DMS 273 (cell line): ENCODE results near the gene KCNJ16.
A peak's percentile ranks its signal among the peaks of the same experiment; 100 is the strongest.

Experiments used
- DNase-seq: peaks from one replicate; lab custom pipeline; 2025; ENCODE audit not compliant: unreplicated experiment; lab: John Stamatoyannopoulos, UW

The KCNJ16 gene

GRCh38 chr17:70095455-70095854, 20.4 kb downstream of the KCNJ16 start:
- no peak for DNase-seq

- DNase-seq, result no peak
These were observed 21.8 kb downstream of the KCNJ16 start for GRCh38 chr17:70096861-70097260.

DNA sequence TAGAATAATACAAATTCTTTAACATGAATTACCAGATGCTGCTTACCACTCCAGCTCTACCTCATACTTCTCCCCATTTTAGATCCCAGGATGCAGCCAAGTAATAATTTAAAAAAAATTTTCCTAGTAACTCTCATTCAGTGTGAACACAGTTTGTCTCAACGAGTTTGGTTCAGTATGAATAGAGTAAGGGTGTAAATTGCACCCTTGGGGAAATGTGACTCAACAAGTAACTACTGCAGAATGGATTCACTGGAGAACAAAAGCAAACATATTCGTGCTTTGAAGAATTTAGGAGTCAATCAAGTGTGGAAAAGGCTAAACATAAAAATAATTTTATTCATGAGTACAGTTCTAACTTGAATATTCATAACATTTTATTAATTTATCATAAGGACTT, 23.0 kb downstream of the KCNJ16 start:
- no peak for DNase-seq

DNA sequence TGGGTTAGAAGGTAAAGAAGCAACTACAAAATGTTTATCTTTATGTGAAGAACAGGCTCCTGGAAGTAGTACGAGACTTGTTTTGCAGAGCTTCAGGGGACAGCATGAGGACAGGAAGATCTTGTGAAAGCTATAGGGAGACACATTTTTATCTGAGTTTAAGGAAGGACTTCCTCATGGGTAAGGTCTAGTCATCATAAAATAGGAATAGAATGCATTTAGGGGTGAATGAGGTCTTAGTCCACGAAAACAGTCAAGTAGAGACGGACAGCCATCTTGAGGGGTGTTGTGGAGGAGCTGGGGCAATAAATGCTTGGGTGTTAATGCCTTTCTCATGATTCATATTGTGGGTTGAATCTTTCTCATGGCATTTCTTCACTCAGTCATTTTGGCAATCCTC, 24.3 kb downstream of the KCNJ16 start:
- no peak for DNase-seq

DNA sequence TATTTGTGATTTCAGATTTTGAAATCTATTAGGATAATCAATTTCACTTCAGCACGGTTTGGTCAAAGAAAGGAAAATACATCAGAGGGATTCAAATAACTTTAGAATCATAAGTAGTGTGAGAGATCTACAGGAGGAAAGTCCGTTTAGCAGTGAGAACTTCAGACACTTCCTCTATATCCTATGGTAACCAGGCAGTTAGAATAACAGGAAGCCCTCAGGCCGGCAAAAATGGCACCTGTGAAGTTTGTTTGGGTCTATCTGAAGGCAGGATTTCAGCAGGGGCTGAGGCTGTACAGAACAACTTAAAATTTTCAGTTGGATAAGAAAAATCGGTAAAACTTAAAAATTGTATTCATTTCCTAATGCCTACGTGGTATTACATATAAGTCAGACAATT, 24.9 kb downstream of the KCNJ16 start:
- DNase-seq, result no peak

DNA sequence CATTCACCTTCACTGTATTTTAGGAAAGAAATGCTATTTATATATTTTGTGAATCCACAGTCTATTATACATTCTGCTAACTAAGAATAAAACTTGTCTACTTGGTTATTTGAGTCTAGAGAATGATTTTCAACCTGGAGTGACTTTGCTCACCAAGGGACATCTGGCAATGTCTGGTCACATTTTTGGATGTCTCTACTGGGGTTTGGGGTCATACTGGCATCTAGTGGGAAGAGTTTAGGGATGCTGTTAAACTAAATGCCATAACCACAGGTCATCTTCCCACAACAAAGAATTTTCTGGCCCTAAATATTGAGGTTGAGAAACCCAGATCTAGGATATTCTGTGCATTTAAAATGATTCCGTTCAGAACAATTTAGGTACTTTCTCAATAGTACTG, 26.0 kb downstream of the KCNJ16 start:
- DNase-seq, result peak; percentile 56

GRCh38 chr17:70102531-70102930, 27.5 kb downstream of the KCNJ16 start:
- no peak for DNase-seq

- DNase-seq, result no peak
These were observed 29.9 kb downstream of the KCNJ16 start for GRCh38 chr17:70104791-70105523.

DNA sequence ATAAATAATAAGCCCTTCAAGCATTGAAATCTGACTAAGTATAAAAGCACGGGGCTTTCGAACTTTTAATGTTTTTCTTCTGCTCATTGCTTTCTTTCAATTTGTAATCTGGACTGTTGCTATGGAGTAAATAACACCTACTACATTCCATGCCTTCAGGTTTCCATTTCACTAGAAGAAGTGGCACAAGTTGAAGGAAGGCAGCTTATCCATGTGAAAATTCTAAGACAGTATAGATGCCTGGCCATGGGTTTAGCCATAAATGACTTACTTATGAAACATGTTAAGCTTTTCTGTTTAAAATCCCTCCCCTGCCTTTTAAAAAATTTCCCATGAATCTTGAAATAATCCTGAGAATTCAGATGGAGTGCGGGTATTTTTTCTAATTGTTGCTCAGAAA, 30.6 kb downstream of the KCNJ16 start:
- DNase-seq, result no peak

GRCh38 chr17:70106551-70106950, 31.5 kb downstream of the KCNJ16 start:
- DNase-seq, result no peak

DNA sequence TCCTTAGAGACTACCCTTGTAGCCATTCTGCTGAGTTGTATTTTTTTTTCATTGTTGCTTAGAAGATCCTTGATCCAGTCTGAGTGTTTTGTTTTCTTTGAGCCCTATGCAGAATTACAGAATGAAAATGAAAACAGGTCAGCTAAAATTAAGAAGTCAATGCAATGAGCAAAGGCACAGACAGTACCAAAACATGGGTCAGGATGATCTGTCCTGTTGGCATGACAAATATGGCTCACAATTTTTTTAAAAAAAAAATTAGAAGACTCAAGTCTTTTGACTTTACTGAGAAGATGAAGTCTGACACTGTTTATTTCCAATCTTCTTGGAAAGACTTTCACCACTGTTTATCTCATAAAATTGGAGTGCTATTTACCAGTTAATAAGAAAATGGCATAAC, 32.4 kb downstream of the KCNJ16 start:
- no peak for DNase-seq

GRCh38 chr17:70107904-70108565, 33.0 kb downstream of the KCNJ16 start:
- DNase-seq, result no peak

- no peak for DNase-seq
These were observed 34.5 kb downstream of the KCNJ16 start for GRCh38 chr17:70109497-70109896.

- no peak for DNase-seq
These were observed 35.4 kb downstream of the KCNJ16 start for GRCh38 chr17:70110443-70110880.

DNA sequence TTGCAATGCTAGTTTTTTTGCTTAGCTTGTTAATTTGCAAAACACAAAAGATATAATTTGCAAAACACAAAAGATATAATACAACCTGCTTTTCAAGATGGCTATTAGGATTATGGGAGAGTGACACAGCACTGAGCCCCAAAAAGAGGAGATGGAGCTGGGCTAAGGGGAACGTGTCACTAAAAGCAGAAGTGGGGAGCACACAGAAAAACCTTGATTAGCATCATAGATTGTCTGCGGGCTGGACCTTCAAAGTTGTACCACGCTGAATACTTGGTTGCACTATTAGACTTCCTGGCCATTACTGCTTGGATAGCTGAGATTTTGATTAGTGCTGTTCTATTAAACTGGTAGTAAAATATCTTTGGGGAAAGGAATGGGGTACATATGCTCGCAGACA, 36.2 kb downstream of the KCNJ16 start:
- no peak for DNase-seq

DNA sequence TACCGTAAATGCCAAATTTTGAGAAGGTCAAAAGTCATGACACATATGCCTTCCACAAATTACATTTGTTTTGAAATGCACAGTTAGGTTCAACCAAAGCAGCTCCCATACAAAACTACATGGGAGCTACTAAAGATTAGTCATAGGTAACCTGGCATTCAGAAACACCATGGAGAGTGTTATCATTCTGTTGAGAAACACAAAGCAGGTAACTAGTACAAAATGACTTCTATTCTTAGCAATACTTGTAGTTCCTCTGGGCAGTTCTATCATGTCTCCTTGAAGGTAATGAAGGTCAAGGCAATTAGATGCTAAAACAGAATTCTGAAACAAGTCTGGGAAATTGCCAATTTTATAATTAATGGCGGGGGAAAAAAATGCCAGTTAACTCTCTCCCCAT, 39.4 kb downstream of the KCNJ16 start:
- DNase-seq, result no peak

DNA sequence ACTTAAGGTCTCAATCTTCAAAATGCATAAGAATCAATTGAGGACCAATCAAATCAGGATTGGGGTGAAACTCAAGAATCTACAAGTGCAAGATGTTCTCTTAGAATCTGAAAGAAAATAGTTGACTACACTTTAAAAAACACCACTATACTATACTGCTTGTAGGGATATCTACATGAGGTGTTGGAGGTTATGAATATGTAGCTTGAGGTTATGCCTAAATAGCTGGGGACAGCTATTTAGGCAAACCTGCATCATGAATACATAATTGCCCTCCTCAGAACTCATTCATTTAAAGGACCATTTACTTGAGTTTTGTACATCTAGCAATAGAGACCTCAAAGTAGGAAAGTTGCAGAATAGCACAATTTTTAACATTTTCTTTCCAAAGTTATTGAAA, 40.1 kb downstream of the KCNJ16 start:
- no peak for DNase-seq

- DNase-seq, result no peak
These were observed 41.9 kb downstream of the KCNJ16 start for GRCh38 chr17:70116919-70117318.

DNA sequence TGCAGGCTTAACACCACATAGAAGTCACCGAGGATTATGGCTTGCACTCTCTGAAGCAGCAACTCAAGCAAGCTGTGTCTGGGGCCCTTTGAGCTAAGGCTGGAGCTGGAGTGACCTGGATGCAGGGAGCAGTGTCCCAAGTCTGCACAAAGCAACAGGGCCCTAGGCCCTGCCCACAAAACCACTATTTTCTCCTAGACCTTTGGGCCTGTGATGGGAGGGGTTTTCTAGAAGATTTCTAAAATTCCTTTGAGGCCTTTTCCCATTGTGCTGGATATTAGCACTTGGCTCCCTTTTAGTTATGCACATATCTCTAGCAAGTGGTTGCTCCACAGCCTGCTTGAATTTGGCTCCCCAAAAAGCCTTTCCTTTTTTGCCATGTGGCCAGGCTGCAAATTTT, 44.5 kb downstream of the KCNJ16 start:
- DNase-seq, result no peak

DNA sequence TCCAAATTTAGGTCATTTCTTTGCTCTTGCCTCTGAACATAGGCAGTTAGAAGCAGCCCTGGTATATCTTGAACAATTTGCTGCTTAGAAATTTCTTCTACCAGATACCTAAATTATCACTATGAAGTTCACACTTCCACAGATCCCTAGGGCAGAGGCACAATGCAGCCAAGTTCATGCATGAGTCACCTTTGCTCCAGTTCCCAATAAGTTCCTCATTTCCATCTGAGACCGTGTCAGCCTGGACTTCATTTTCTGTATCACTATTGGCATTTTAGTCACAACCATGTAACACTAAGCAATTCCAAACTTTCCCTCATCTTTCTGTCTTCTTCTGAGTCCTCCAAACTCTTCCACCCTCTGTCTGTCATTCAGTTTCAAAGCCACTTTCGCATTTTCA, 45.0 kb downstream of the KCNJ16 start:
- DNase-seq, result no peak

DNA sequence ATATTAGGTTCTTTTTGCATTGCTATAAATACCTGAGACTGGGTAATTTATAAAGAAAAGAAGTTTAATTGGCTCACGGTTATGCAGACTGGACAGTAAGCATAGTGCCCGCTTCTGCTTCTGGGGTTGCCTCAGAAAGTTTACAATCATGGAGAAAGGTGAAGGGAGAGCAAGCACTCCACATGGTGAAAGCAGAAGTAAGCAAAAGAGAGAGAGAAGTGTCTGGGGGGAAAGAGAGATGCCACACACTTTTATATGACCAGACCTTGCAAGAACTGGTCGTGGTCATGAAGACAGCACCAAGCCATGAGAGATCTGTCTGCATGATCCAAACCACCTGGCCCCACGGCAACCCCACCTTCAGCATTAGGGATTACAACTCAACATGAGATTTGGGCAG, 45.4 kb downstream of the KCNJ16 start:
- DNase-seq, result no peak

DNA sequence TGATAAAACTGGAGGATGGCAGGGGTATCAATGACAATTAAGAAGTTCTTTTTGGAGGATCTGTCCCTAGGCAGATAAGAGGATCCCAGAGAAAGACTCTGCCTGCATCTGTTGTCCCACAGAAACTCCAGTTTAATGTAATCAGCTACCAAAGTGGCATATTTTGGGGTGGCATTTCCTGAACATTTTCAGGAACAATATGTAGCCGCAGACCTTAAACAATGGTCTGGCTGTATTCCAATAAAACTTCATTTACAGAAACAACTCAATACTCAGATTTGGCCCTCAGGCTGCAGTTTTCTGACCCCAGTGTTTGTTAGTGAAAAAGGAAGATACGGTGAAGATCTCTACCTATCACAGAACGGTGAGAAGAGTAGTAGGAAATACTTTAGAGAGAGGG, 46.1 kb downstream of the KCNJ16 start:
- no peak for DNase-seq

DNA sequence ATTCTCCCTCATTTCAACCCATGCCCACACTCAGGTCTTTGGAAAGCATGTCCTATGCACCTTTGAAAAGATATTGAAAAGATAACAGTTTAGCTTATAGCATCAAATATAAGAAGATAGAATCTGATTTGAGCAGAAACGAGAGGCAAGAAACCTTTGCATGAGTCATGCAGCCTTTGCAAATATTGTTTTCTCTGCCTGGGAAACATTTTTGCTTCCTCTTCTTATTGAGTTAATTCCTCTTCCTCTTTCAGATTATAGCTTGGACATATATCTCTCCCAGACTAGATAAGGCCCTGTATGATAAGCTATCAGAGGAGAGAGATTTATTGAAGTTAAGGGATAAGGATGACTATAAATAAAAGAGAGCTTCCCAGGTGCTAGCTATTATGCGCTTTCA, 48.2 kb downstream of the KCNJ16 start:
- no peak for DNase-seq
